Esophagus muscularis mucosa (tissue), 3 donors: Measurements from ENCODE around the gene CMYA5.

Experiments
- POLR2A ChIP-seq: fragments of 450-650 bp; IDR thresholded peaks from one replicate; pipeline ENCODE4 v1.6.1; 2017; ENCODE audit warnings: antibody characterized with exemption, moderate library complexity, mild to moderate bottlenecking, low read depth
- POLR2AphosphoS5 ChIP-seq, 2 donors: sonication (generic); formaldehyde crosslinking; IDR thresholded peaks; one replicate each; pipeline ENCODE4 v1.6.1; 2017; ENCODE audit warnings: antibody characterized with exemption in 2 of 2
- TF ChIP-seq, protein P1 (sequence below), 3 experiments: fragments of 200-600 bp in 2 of 3; fragments of 450-650 bp in 1 of 3; sonication (generic) in 2 of 3; IDR thresholded peaks; one replicate each; pipeline ENCODE4 v1.5.1; 2017 to 2019; ENCODE audit warnings: antibody characterized with exemption in 3 of 3, mild to moderate bottlenecking in 2 of 3, moderate library complexity in 1 of 3

GRCh38 chr5:79730564-79730963 is 40.9 kb downstream of the CMYA5 start:
- TF ChIP-seq POLR2A, result no peak
- TF ChIP-seq, protein P1, sequence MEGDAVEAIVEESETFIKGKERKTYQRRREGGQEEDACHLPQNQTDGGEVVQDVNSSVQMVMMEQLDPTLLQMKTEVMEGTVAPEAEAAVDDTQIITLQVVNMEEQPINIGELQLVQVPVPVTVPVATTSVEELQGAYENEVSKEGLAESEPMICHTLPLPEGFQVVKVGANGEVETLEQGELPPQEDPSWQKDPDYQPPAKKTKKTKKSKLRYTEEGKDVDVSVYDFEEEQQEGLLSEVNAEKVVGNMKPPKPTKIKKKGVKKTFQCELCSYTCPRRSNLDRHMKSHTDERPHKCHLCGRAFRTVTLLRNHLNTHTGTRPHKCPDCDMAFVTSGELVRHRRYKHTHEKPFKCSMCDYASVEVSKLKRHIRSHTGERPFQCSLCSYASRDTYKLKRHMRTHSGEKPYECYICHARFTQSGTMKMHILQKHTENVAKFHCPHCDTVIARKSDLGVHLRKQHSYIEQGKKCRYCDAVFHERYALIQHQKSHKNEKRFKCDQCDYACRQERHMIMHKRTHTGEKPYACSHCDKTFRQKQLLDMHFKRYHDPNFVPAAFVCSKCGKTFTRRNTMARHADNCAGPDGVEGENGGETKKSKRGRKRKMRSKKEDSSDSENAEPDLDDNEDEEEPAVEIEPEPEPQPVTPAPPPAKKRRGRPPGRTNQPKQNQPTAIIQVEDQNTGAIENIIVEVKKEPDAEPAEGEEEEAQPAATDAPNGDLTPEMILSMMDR (IDR thresholded peaks at IDR 0.05), result no peak
- TF ChIP-seq POLR2AphosphoS5 (IDR thresholded peaks at IDR 0.05), result no peak
